Liver (tissue), 9 donors: ENCODE results near the gene SHANK2. TPM values are rescaled to one million over a fixed set of nuclear protein-coding genes. Genes with fewer than 3 reads are reported as not detected.
"Not testable (repeated sequence)": the region's sequence is repeated elsewhere in the genome, so short reads cannot be mapped to it uniquely, and the experiment has no call there.

ENCODE experiments used
- DNase-seq: peaks from one replicate; pipeline ENCODE4 v3.0.0-alpha.2; 2017; ENCODE audit warnings: low spot score
- H3K27ac ChIP-seq, 2 donors: one replicate each; pipeline ENCODE4 v1.7.0; 2013; ENCODE audit warnings: inconsistent platforms in 2 of 2, low read length in 2 of 2, control low read depth in 1 of 2, low read depth in 1 of 2, mild to moderate bottlenecking in 1 of 2
- H3K27me3 ChIP-seq, 4 donors: one replicate each; pipeline versions ENCODE4 v1.6.1 to v1.7.0; 2013; ENCODE audit warnings: low read length in 3 of 4, inconsistent platforms in 1 of 4, mild to moderate bottlenecking in 1 of 4, moderate library complexity in 1 of 4; ENCODE audit not compliant: control insufficient read depth in 4 of 4, insufficient read depth in 4 of 4
- H3K36me3 ChIP-seq, 4 donors: one replicate each; pipeline versions ENCODE4 v1.6.1 to v1.7.0; 2013; ENCODE audit warnings: low read length in 3 of 4, mild to moderate bottlenecking in 3 of 4, low read depth in 1 of 4, moderate library complexity in 1 of 4; ENCODE audit not compliant: control insufficient read depth in 4 of 4, insufficient read depth in 3 of 4
- H3K4me1 ChIP-seq, 4 donors: one replicate each; pipeline versions ENCODE4 v1.6.1 to v1.7.0; 2013; ENCODE audit warnings: low read length in 3 of 4, mild to moderate bottlenecking in 3 of 4, moderate library complexity in 1 of 4; ENCODE audit not compliant: control insufficient read depth in 4 of 4, insufficient read depth in 4 of 4
- H3K4me3 ChIP-seq, 3 donors: one replicate each; pipeline versions ENCODE4 v1.6.1 to v1.7.0; 2013; ENCODE audit warnings: low read length in 3 of 3, control low read depth in 1 of 3, low read depth in 1 of 3, mild to moderate bottlenecking in 1 of 3
- H3K9ac ChIP-seq, 2 donors: one replicate each; pipeline ENCODE4 v1.7.0; 2013; ENCODE audit warnings: low read length in 2 of 2, mild to moderate bottlenecking in 2 of 2, moderate library complexity in 2 of 2, control low read depth in 1 of 2, low read depth in 1 of 2
- H3K9me3 ChIP-seq, 4 donors: one replicate each; pipeline versions ENCODE4 v1.6.1 to v1.7.0; 2013; ENCODE audit warnings: low read length in 3 of 4; ENCODE audit not compliant: control insufficient read depth in 4 of 4
- ATF3 ChIP-seq: IDR thresholded peaks from 2 replicates; pipeline ENCODE4 v1.6.1; 2016; ENCODE audit warnings: antibody characterized with exemption
- CTCF ChIP-seq: fragments of 150-350 bp; IDR thresholded peaks from 2 replicates; pipeline ENCODE4 v1.5.1; 2017; ENCODE audit warnings: improper control_type of control experiment, low read depth, low read length; ENCODE audit not compliant: missing input control
- EGR1 ChIP-seq, 2 donors: IDR thresholded peaks; 2 replicates each; pipeline ENCODE4 v1.6.1; 2016 to 2018; ENCODE audit warnings: antibody characterized with exemption in 2 of 2, low read depth in 2 of 2
- FOXA1 ChIP-seq: IDR thresholded peaks from 2 replicates; pipeline ENCODE4 v1.6.1; 2016; ENCODE audit warnings: antibody characterized with exemption
- FOXA2 ChIP-seq: IDR thresholded peaks from 2 replicates; pipeline ENCODE4 v1.6.1; 2016; ENCODE audit warnings: antibody characterized with exemption
- GABPA ChIP-seq, 2 donors: IDR thresholded peaks in 1 of 2; conservative IDR thresholded peaks in 1 of 2; 2 replicates each; pipeline ENCODE4 v1.6.1; 2016; ENCODE audit warnings: antibody characterized with exemption in 2 of 2, mild to moderate bottlenecking in 1 of 2, moderate library complexity in 1 of 2
- HNF4A ChIP-seq, 2 donors: conservative IDR thresholded peaks; 2 replicates each; pipeline ENCODE4 v1.6.1; 2016; ENCODE audit warnings: antibody characterized with exemption in 2 of 2, mild to moderate bottlenecking in 2 of 2
- JUND ChIP-seq, 2 donors: IDR thresholded peaks; 2 replicates each; pipeline ENCODE4 v1.6.1; 2016; ENCODE audit warnings: antibody characterized with exemption in 2 of 2
- NR2F2 ChIP-seq: IDR thresholded peaks from 2 replicates; pipeline ENCODE4 v1.6.1; 2016; ENCODE audit warnings: antibody characterized with exemption
- RAD21 ChIP-seq, 2 donors: IDR thresholded peaks; 2 replicates each; pipeline ENCODE4 v1.6.1; 2016; ENCODE audit warnings: antibody characterized with exemption in 2 of 2, mild to moderate bottlenecking in 2 of 2
- REST ChIP-seq: IDR thresholded peaks from 2 replicates; pipeline ENCODE4 v1.6.1; 2016; ENCODE audit warnings: antibody characterized with exemption, mild to moderate bottlenecking
- RXRA ChIP-seq, 2 donors: IDR thresholded peaks; 2 replicates each; pipeline ENCODE4 v1.6.1; 2017 to 2018; ENCODE audit warnings: antibody characterized with exemption in 2 of 2, mild to moderate bottlenecking in 1 of 2
- SP1 ChIP-seq: IDR thresholded peaks from 2 replicates; pipeline ENCODE4 v1.6.1; 2018; ENCODE audit warnings: antibody characterized with exemption, mild to moderate bottlenecking
- TAF1 ChIP-seq: conservative IDR thresholded peaks from 2 replicates; pipeline ENCODE4 v1.6.1; 2016; ENCODE audit warnings: antibody characterized with exemption, mild to moderate bottlenecking
- YY1 ChIP-seq: IDR thresholded peaks from 2 replicates; pipeline ENCODE4 v1.6.1; 2016; ENCODE audit warnings: antibody characterized with exemption, mild to moderate bottlenecking
- ZBTB33 ChIP-seq: IDR thresholded peaks from 2 replicates; pipeline ENCODE4 v1.6.1; 2016; ENCODE audit warnings: antibody characterized with exemption
- WGBS: extraction: QIAGEN DNeasy Blood & Tissue Kit; methylation state at CpG from one replicate; pipeline ENCODE4 v1.1.7; 2013; 5-methylcytosine and 5-hydroxymethylcytosine counted together
- polyA plus RNA-seq, 2 donors: library from polyadenylated mRNA; stranded (reverse) in 1 of 2; unstranded in 1 of 2; fragments of 200-250 nt in 1 of 2; fragments of >200 nt in 1 of 2; fragmentation: Nextera tagmentation in 1 of 2; extraction: Ambion mirVana in 1 of 2; gene quantifications; one replicate each; pipeline versions ENCODE4 v1.2.1 to v1.2.3, GENCODE V29; 2013 to 2015
- total RNA-seq, 2 donors: library from RNA; depleted of rRNA; stranded (reverse); fragments of >200 nt; gene quantifications; one replicate each; pipeline ENCODE4 v1.2.3, GENCODE V29; 2014
- TF ChIP-seq, protein P1 (sequence below): IDR thresholded peaks from 2 replicates; pipeline ENCODE4 v1.6.1; 2016; ENCODE audit warnings: antibody characterized with exemption
- donor health status: healthy.
- donor health status: healthy.
- donor health status: healthy.
- donor health status: healthy.
- donor health status: healthy.

The SHANK2 gene
- total and polyA plus RNA-seq, 4 donors = 5.4 to 36.4 (median 12.4) TPM

GRCh38 chr11:71235719-71236118 lies 16.7 kb downstream of the SHANK2 start (continued):
- TF ChIP-seq ZBTB33 = no peak
- no peak for TF ChIP-seq ATF3
- TF ChIP-seq SP1 = no peak
- no peak for TF ChIP-seq FOXA1
- no peak for TF ChIP-seq TAF1

GRCh38 chr11:71233896-71234852 lies 18.2 kb downstream of the SHANK2 start:
- not testable (repeated sequence) for H3K27me3 ChIP-seq, DNase-seq, H3K27ac ChIP-seq, H3K9me3 ChIP-seq, H3K9ac ChIP-seq, H3K4me1 ChIP-seq, H3K4me3 ChIP-seq, H3K36me3 ChIP-seq
- 90% methylated on average over 22 of the region's 22 CpGs for WGBS

- H3K4me3 ChIP-seq = no peak overlapping the region
- no peak overlapping the region for H3K9ac ChIP-seq
- no peak for DNase-seq
- 81% methylated on average over 3 of the region's 3 CpGs for WGBS
- H3K36me3 ChIP-seq = no peaks in the 10 kb centered on the region
- peak overlapping the region in 1 of 2 donors; percentile 12 for H3K27ac ChIP-seq
- H3K4me1 ChIP-seq = peaks cover 0 to 11% (median 5%) of the 10 kb centered on the region in 4 donors
- H3K9me3 ChIP-seq = peaks cover 0 to 1% (median 0%) of the 10 kb centered on the region in 4 donors
- no peak for TF ChIP-seq SP1
- no peak for TF ChIP-seq RXRA (IDR thresholded peaks at IDR 0.05)
- no peak for TF ChIP-seq NR2F2
- TF ChIP-seq FOXA1 = no peak
- TF ChIP-seq GABPA (IDR thresholded peaks at IDR 0.05 in 1 of 2, conservative IDR thresholded peaks at IDR 0.05 in 1 of 2) = no peak
- TF ChIP-seq ZBTB33 = no peak
- TF ChIP-seq CTCF = no peak
- no peak for TF ChIP-seq REST
- TF ChIP-seq RAD21 (IDR thresholded peaks at IDR 0.05) = no peak
- no peak for TF ChIP-seq EGR1 (IDR thresholded peaks at IDR 0.05; ENCODE audit: low read depth in 2 of 2)
- TF ChIP-seq TAF1 = no peak
- no peak for TF ChIP-seq YY1
- TF ChIP-seq, protein P1, sequence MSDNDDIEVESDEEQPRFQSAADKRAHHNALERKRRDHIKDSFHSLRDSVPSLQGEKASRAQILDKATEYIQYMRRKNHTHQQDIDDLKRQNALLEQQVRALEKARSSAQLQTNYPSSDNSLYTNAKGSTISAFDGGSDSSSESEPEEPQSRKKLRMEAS = no peak
- TF ChIP-seq FOXA2 = no peak
- no peak for TF ChIP-seq ATF3
- TF ChIP-seq HNF4A (conservative IDR thresholded peaks at IDR 0.05) = no peak
- no peak for TF ChIP-seq JUND (IDR thresholded peaks at IDR 0.05)
- no peaks in the 10 kb centered on the region for H3K27me3 ChIP-seq
Observed at GRCh38 chr11:71232364-71232763, 20.0 kb downstream of the SHANK2 start.
